SIG-M5 treated with dmso at 0.1 percent for 504 hours (cell line): Measurements from ENCODE around the gene MCCC1.
"Not testable (repeated sequence)": the region's sequence is repeated elsewhere in the genome, so short reads cannot be mapped to it uniquely, and the experiment has no call there.

Experiments
- DNase-seq: peaks from one replicate; lab custom pipeline; 2025; ENCODE audit not compliant: unreplicated experiment; lab: John Stamatoyannopoulos, UW

The MCCC1 gene

DNA sequence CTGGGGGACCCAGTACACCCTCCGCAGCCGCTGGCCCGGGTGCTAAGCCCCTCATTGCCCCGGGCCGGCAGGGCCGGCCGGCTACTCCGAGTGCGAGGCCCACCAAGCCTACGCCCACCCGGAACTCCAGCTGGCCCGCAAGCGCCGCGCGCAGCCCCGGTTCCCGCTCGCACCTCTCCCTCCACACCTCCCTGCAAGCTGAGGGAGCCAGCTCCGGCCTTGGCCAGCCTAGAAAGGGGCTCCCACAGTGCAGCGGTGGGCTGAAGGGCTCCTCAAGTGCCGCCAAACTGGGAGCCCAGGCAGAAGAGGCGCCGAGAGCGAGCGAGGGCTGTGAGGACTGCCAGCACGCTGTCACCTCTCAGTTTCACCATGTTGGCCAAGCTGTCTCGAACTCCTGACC, 4.7 kb upstream of the MCCC1 start:
- DNase-seq, result not testable (repeated sequence)

DNA sequence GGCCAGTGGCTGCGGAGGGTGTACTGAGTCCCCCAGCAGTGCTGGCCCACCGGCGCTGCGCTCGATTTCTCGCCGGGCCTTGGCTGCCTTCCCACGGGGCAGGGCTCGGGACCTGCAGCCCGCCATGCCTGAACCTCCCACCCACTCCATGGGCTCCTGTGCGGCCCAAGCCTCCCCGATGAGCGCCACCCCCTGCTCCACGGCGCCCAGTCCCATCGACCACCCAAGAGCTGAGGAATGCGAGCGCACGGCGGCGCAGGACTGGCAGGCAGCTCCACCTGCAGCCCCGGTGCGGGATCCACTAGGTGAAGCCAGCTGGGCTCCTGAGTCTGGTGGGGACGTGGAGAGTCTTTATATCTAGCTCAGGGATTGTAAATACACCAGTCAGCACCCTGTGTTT, 1.7 kb upstream of the MCCC1 start:
- not testable (repeated sequence) for DNase-seq

DNA sequence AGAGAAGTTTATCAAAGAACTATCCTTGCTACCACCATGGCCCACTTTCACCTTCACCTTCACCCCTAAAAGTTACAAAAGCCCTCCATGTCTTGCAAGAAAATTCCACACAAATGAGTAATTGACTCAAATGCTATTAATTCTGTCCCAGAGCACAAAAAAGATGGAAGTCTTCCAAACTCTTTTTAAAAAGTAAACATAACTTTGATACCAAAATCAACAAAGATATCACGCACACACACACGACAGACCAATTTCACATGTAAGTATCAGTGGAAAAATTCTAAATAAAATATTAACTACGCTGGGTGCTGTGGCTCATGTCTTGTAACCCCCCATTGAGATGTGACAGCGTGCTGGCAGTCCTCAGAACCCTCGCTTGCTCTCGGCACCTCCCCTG, 1.1 kb upstream of the MCCC1 start:
- no peak for DNase-seq

DNA sequence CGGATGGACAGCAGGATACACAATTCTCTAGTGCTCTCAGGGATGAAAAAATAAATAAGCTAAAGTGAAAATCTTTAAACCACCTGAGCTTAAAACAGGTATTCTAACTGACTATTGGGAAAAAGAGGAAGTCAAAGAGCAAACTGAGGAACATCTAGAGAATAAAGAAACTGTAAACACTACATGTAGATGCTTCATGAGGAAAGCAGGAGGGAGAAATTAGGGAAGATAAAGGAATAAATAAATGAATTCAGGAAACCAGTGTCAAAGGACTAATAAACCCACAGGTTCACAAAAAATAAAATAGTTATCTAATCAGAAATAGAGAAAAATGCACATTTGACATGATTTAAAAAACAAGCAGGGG, 525 bp upstream of the MCCC1 start:
- DNase-seq, result peak; percentile 78

DNA sequence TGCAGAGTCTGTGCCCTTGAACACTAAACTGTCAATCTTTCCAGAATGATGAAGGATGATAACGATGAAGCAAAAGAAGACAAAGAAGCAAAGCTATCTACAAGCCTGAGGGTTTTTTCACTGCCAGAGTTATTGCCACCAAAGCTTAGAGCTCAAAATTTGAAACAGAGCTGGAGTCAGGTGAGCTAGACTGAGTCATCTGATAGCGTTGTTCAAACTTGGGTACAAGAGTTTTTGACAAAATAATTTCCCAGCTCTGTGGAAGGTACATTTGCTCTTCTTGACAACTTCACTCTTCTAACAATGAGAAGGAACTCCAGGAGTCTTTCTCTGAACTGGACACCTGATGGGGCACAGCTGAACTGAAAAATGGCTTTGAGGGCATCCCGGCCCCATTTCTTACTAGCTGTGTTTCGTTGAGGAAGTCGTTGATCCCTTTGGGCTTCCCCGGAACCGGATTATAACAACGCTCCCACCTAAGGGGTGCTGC, 715 bp downstream of the MCCC1 start:
- DNase-seq, result no peak

DNA sequence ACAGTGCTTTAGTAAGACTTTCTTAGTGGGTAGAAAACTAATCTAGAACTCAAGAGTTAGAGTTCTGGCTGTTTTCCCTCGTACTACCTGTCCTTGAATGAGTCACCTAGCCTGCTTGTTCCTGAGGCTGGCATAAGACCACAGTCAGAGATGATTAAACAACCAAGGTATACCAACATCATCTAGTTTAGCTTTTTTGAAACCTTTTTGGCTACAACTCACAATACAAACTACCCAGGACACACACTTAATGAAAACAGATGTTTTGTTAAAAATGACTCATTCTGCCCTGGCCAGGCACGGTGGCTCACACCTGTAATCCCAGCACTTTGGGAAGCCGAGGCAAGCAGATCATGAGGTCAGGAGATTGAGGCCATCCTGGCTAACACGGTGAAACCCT, 4.6 kb downstream of the MCCC1 start:
- no peak for DNase-seq

DNA sequence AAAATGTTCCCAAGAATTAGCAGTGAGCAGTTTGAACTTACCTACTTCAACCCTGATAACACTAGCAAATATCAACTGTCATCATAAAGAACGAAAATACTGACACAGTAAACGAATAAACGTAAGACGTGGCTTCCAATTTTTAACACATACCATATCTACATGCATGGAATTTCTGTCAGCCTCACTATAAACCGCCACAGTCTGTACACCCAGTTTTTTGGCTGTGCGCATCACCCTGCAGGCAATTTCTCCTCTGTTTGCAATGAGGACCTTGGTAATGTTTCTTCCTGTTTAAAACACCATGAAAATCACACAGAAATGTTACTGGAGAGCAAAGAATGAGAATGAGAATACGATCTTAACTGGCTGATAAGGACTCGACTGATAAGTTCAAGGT, 7.0 kb downstream of the MCCC1 start:
- DNase-seq, result no peak

DNA sequence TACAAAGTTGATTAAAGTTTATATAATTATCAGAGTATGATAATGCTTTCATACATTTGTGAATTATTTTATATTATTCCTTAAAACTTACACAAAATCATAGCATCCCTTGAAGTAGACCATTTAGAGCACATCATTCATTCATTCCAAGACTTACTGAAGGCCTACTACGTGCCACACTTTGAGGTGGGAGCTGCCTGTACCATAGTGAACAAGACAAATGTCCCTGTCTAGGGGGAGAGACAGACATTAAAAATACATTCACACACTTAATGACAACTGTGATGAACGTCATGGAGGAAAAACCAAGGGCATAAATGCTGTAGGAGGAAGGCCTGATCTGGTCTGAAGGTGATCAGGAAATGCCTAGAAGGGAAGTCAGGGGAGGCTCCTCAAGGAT, 12.1 kb downstream of the MCCC1 start:
- no peak for DNase-seq

DNA sequence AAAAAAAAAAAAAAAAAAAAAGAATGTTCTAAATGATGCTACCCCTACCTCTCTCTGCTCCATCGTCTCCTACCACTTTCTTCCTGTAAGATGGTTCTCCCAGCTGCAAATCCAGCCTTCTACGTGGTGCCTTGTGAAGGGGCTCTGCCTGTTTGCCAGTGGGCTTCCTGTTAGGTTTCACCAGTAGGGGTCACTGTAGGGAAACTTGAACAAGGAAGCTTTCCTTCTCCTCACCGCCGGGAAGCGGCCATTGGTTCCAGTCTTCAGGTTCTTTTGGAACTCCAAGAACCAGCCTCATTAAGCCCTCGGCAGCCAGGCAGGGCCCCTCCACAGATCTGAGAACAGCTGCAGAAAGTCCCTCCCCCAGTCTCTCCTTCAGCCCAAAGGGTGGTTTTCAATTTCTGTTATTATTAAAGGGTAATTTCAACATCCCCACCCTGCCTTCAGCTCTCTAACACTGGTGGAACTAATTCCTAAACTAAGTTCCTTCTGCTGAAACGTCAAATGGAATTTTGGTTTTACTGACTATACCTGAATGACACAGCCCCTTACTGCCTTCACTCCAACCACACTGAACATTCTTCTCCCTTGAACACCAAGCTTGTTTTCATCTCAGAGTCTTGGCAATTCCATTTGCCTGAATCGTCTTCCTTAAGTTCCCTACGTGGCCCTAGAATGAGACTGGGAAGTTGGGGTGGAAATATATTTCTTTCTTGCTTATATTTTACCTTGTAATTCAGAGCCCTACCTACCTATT, 13.5 kb downstream of the MCCC1 start:
- no peak for DNase-seq

DNA sequence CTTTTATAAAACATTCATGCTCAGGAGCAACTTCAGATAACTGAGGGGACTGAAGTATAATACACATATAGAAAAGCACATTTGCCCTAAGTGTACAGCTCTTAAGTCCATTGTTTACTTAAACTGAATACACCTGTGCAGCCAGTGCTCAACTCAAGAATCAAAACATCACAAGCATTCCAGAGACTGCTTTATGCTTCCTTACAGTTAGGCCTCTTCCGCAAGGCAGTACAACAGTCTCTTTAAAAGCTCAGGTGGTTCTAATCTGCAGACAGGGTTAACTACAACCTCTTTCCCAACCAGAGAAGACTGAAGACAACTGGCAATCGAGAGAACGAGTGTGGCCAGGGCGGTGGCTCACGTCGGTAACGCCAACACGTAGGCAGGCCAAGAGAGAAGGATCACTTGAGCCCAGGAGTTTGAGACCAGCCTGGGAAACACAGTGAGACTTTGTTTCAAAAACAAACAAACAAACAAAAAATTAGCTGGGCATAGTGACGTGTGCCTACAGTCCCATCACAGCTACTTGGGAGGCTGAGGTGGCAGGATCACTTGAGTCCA, 16.9 kb downstream of the MCCC1 start:
- no peak for DNase-seq

DNA sequence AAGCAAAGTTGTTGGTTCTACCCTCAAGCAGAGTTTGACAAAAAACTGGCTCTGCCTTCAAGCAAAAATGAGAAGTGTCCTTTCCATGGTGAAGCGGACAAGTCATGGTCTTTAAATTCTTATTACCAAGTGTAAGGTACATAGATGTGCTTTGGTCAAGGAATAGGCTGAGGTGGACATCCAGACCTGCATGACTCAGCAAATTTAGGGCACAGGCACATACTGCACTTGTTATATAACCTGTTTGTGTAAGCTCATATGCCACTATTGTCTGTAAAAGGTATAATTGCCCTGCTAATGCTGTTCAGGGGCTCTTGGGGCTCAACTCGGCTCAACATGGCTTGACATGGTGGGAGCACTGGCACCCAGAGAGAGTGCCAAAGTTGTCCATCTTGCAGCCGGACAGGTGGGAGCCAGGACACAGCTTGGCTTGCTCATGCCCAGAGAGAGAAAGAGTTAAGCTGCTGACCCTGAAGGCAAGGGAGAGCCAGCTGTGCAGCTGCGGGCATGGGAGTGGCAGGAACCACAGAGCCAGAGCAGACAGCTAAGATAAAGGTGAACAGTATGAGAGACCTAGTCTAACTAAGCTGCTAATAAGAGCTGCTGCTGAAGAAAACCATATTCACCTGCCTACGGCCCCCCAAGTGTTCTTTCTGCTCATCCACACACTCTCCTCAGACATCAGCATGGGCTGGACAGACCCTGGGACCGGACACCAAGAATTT, 17.7 kb downstream of the MCCC1 start:
- DNase-seq, result no peak

DNA sequence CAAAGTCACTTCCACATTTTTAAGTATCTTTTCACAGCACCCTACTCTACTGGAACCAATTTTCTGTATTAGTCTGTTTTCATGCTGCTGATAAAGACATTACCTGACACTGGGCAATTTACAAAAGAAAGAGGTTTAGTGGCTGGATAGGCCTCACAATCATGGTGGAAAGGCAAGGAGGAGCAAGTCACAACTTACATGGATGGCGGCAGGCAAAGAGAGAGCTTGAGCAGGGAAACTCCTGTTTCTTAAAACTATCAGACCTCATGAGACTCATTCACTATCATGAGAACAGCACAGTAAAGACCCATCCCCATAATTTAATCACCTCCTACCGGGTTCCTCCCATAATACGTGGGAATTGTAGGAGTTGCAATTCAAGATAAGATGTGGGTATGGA, 18.7 kb downstream of the MCCC1 start:
- no peak for DNase-seq

DNA sequence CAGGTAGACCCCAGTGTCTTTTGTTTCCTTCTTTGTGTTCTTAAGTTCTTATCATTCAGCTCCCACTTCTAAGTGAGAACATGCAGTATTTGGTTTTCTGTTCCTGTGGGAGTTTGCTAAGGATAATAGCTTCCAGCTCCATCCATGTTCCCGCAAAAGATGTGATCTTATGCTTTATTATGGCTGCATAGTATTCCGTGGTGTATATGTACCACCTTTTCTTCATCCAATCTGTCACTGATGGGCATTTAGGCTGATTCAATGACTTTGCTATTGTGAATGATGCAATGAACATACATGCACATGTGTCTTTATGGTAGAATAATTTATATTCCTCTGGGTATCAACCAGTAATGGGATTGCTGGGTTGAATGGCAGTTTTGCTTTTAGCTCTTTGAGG, 24.4 kb downstream of the MCCC1 start:
- DNase-seq, result no peak

DNA sequence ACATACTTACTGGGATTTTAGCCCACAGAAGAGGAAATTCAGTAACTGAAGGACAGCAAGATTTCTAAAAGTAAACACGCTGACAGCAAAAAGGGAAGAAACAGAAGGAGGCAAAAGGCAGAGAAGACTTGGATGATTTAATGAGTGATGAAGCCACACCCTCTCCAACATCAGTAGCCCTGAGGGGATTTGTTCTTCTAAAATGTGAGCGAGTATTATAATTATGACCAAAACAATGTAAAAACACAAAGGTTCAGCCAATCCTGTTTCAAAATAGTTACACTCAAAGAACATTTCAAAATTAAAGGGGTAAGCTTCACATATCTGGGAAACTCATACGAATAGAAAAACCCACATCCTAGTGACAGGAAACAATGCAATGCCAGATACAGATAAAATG, 25.0 kb downstream of the MCCC1 start:
- DNase-seq, result peak; percentile 52

DNA sequence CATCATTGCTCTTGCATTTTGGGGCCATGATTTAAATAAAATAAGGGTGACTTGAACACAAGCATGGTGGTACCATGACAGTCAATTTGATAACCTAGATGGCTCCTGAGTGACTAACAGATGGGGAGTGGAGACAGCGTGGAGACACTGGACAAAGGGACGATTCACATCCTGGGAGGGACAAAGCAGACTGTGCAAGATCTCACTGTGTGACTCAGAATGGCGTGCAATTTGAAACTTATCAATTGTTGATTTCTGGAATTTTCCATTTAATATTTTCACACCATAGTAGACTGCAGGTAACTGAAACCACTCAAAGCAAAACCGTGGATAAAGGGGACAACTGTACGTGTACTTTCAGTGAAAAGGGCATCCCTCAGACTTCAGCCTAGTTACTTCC, 25.5 kb downstream of the MCCC1 start:
- DNase-seq, result no peak

DNA sequence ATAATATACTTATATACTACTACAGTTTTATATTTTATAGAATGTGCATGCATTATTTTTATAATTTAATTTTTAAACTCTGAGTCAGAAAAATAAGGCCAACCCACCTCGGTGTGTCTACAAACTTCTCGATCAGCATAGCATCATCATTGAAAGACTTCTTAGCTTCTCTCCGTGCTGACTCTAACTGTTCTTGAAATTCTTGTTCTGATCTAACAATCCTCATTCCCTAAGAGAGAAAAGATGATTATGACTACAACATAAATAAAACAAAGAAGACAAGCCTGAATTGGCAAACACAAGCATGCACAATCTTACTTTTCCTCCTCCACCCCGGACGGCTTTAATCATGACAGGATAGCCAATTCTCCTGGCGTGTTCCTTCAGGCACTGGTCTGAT, 28.4 kb downstream of the MCCC1 start:
- no peak for DNase-seq

DNA sequence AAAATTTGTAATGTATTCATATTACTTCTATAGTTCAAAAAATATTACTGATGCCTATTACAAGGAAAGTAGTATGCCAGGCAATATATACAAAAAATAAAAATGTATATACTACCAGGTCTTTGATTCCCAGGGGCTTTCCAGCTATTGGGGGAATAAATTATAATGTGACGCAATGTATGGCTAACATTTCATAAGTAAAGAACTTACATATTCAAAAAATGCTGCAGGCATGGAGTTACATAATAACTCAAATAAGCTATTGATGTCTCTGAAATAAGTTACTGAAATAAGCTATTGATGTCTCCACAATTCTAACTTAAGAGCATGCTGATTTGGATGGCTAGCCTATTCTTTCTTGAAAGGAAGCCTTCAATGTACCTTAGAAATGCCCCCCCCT, 30.2 kb downstream of the MCCC1 start:
- DNase-seq, result no peak

DNA sequence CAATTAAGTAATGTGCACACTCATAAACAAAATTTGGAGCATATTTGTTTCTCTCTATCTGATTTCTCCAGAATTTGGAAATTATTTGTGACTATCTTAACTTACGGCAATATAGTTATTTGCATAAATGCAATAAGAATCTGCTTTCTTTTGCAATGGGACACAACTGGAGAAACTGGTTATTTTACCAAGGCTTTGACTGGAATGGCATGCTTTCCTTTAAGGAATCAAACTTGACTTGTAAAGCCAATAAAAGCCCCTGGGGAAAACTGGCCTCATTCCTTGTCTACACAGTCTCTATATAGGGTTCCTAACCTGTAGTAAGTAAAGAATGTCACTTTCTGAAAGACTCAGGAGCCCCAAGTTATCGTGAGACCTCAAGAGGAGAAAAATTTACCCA, 32.4 kb downstream of the MCCC1 start:
- DNase-seq, result not testable (repeated sequence)

DNA sequence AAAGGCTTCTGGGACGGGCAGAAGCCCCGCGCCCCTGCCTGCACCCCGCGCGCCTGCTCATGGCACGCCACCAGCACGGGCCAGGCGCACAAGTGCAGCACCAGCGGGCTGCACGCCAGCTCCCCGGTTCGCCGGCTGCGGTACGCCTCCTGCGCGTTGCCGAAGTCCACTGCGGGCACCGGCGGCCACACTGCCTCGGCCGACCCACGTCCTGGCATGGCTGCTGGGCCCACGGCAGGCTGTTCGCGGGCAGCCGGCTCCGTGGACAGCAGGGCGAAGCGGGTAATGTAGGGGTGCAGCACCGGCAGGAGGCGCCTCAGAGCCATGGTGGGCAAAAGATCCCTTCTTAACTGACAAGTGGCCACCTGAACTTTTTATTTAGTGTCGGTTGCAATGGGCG, 34.8 kb downstream of the MCCC1 start:
- no peak for DNase-seq

DNA sequence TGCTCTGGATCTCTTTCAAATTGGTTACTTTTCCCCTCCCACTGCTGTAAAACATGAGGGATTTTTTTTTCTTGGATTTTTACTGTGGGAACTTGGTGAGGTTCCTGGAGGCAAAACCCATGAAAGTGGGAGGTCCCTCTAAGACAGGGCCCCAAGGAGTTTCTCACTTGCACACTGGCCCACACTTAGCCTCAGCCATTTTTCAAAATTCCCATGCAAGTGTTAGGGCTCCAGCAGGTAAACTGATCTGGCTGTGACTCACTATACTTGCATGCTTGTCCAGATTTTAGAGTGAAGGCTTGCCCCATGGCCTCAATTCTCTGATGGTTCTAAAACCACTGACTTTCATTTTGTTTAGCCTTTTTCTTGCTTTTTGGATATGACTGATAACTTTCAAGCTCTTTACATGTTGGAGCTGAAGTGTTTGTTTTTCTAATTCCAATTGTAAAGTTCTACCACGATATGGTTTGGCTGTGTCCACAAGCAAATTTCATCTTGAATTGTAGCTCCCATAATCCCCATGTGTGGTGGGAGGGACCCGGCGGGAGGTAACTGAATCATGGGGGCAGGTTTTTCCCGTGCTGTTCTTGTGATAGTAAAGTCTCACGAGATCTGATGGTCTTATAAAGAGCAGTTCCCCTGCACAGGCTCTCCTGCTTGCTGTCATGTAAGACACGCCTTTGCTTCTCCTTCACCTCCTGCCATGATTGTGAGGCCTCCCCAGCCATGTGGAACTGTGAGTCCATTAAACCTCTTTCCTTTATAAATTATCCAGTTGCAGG, 37.7 kb downstream of the MCCC1 start:
- no peak for DNase-seq

DNA sequence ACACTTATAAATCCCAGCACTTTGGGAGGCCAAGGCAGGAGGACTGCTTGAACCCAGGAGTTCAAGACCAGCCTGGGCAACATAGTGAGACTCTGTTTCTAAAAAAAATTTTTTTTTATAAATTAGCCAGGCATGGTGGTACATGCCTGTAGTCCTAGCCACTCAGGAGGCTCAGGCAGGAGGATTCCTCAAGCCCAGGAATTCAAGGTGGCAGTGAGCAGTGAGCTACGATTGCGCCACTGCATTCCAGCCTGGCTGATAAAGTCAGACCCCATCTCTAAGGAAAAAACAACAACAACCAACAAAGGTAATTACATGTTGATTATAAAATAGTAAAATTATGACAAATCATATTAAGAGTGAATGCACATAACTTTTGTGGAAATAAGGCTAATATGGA, 40.9 kb downstream of the MCCC1 start:
- no peak for DNase-seq

DNA sequence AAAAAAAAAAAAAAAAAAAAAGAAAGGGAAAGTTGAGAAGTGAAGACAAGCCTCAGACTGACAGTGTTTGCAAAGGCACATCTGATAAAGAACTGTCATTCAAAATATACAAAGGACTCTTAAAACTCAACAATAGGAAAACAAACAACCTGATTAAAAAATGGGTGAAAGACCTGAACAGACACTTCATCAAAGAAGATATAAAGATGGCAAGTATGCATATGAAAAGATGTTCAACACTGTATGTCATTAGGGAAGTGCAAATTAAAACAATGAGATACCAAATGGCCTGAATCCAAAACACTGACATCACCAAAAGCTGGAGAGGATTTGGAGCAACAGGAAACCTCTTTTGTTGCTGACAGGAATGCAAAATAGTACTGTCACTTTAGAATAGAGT, 48.6 kb downstream of the MCCC1 start:
- DNase-seq, result no peak
